ENCODE results near the gene ACCS.

DNA sequence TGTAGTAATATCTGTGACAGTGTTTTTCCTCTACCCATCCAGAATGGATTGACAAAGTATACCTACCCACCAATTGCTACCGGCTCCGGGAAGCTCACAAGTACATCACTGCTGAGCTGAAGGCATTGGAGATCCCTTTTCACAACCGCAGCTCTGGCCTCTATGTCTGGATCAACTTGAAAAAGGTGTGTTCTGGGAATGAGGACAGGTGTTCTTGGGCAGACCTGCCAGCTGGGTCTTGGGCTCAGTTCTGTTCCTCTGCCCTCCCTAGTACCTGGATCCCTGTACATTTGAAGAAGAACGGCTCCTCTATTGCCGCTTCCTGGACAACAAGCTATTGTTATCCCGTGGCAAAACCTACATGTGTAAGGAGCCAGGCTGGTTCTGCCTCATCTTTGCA lies 7.8 kb upstream of the ACCS start:
- TF ChIP-seq, protein P1, sequence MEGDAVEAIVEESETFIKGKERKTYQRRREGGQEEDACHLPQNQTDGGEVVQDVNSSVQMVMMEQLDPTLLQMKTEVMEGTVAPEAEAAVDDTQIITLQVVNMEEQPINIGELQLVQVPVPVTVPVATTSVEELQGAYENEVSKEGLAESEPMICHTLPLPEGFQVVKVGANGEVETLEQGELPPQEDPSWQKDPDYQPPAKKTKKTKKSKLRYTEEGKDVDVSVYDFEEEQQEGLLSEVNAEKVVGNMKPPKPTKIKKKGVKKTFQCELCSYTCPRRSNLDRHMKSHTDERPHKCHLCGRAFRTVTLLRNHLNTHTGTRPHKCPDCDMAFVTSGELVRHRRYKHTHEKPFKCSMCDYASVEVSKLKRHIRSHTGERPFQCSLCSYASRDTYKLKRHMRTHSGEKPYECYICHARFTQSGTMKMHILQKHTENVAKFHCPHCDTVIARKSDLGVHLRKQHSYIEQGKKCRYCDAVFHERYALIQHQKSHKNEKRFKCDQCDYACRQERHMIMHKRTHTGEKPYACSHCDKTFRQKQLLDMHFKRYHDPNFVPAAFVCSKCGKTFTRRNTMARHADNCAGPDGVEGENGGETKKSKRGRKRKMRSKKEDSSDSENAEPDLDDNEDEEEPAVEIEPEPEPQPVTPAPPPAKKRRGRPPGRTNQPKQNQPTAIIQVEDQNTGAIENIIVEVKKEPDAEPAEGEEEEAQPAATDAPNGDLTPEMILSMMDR (IDR thresholded peaks at IDR 0.05): no peak
- no peak for TF ChIP-seq POLR2A (IDR thresholded peaks at IDR 0.05)

All from lower leg skin (tissue), 3 donors.